ENCODE data around the gene STK32C. TPM values are rescaled to one million over a fixed set of nuclear protein-coding genes. Genes with fewer than 3 reads are reported as not detected.
"Not testable (repeated sequence)": the region's sequence is repeated elsewhere in the genome, so short reads cannot be mapped to it uniquely, and the experiment has no call there.

Gene STK32C
- total RNA-seq, 4 donors from 2014 or later: 5.0 to 8.9 (median 8.1) TPM

GRCh38 chr10:132296666-132297443 is 10.9 kb downstream of the STK32C start:
- TF ChIP-seq, protein P1, sequence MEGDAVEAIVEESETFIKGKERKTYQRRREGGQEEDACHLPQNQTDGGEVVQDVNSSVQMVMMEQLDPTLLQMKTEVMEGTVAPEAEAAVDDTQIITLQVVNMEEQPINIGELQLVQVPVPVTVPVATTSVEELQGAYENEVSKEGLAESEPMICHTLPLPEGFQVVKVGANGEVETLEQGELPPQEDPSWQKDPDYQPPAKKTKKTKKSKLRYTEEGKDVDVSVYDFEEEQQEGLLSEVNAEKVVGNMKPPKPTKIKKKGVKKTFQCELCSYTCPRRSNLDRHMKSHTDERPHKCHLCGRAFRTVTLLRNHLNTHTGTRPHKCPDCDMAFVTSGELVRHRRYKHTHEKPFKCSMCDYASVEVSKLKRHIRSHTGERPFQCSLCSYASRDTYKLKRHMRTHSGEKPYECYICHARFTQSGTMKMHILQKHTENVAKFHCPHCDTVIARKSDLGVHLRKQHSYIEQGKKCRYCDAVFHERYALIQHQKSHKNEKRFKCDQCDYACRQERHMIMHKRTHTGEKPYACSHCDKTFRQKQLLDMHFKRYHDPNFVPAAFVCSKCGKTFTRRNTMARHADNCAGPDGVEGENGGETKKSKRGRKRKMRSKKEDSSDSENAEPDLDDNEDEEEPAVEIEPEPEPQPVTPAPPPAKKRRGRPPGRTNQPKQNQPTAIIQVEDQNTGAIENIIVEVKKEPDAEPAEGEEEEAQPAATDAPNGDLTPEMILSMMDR (IDR thresholded peaks at IDR 0.05): no peak
- DNase-seq (ENCODE audit: low spot score) (no peak), ATAC-seq (ENCODE audit: low FRiP score) (no peak)

DNA sequence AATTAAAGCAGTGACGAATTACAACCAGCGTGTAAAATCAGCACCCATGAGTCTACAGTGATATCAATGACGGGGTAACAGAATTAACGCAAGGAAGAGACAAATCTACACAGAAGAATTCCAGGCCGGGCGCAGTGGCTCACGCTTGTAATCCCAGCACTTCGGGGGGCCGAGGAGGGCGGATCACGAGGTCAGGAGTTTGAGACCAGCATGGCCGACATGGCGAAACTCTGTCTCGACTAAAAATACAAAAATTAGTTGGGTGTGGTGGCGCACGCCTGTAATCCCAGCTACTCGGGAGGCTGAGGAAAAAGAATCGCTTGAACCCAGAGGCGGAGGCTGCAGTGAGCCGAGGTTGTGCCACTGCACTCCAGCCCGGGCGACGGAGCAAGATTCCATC is 12.3 kb downstream of the STK32C start:
- not testable (repeated sequence) for ATAC-seq (ENCODE audit: low FRiP score); DNase-seq (ENCODE audit: low spot score)

DNA sequence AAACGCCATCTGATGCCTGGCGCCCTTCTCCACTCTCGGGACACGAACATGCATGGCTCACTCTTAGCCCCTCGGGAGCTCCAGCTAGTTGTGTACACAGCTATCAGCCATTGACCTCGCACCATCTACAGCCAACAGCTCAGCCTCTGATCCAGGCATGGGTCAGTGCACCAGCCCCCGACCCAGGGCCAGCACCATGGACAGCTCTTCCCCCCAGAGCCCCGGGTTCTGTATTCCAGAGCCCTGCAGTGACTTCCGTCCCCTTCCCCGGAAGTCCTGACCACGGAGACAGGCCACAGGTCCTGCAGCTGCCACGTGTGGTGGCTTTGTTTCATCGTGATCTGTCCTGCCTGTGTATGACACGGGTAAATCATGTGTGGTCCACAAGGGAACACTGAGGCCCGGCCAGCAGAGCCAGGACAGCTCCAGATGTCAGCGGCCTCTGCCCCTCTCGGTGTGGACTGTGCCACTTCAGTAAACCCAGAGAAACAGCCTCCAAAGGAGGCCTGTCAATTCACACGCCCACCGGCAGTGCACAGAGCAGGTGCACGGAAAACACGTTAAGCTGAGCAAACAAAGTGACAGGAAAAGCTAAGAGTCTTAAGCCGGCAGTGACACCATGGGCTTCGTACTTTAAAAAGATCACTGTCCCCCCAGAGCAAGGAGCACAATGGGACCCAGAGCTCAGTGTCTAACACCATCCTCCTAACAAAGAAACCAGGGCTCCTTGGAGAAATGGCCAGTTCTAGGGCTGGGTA is 13.0 kb downstream of the STK32C start:
- TF ChIP-seq, protein P1 (IDR thresholded peaks at IDR 0.05): no peak
- ATAC-seq (ENCODE audit: low FRiP score) (no peak), DNase-seq (ENCODE audit: low spot score) (no peak)

- no peak for DNase-seq (ENCODE audit: low spot score)
- TF ChIP-seq, protein P1 (IDR thresholded peaks at IDR 0.05): no peak
- no peak for ATAC-seq (ENCODE audit: low FRiP score)
Measured at GRCh38 chr10:132293813-132294520, 13.8 kb downstream of the STK32C start.

- ATAC-seq (ENCODE audit: low FRiP score) (no peak), DNase-seq (ENCODE audit: low spot score) (no peak)
- TF ChIP-seq, protein P1 (IDR thresholded peaks at IDR 0.05): no peak
Measured at GRCh38 chr10:132293201-132293812, 14.4 kb downstream of the STK32C start.

- ATAC-seq (ENCODE audit: low FRiP score): no peak
- TF ChIP-seq, protein P1 (IDR thresholded peaks at IDR 0.05): no peak
- DNase-seq (ENCODE audit: low spot score): no peak
Measured at GRCh38 chr10:132292287-132293200, 15.2 kb downstream of the STK32C start.

Measured in omental fat pad (tissue), 4 donors.